Osteoblast (primary cell): ENCODE data around the gene CCDC12. TPM values are rescaled to one million over a fixed set of nuclear protein-coding genes. Genes with fewer than 3 reads are reported as not detected.

Experiments used
- DNase-seq: peaks from one replicate; pipeline ENCODE4 v3.0.0; 2011; ENCODE audit warnings: low spot score, mixed read lengths; ENCODE audit not compliant: insufficient read length; ENCODE audit errors: missing footprints
- H2AFZ ChIP-seq: 2 replicates; pipeline ENCODE4 v1.6.0; 2011; ENCODE audit warnings: mild to moderate bottlenecking, low read length
- H3K27ac ChIP-seq: 2 replicates; pipeline ENCODE4 v1.5.1; 2011; ENCODE audit warnings: mild to moderate bottlenecking, low read depth, low read length, moderate library complexity
- H3K27me3 ChIP-seq: 2 replicates; pipeline ENCODE4 v1.6.0; 2012; ENCODE audit warnings: mild to moderate bottlenecking, control low read depth, inconsistent platforms, low read length, moderate library complexity; ENCODE audit not compliant: insufficient read depth
- H3K36me3 ChIP-seq: 2 replicates; pipeline ENCODE4 v1.5.1; 2011; ENCODE audit warnings: mild to moderate bottlenecking, low read length, control low read depth, moderate library complexity; ENCODE audit not compliant: insufficient read depth
- H3K4me1 ChIP-seq: 2 replicates; pipeline ENCODE4 v1.5.1; 2011; ENCODE audit warnings: mild to moderate bottlenecking, low read length, control low read depth, moderate library complexity; ENCODE audit not compliant: insufficient read depth
- H3K4me2 ChIP-seq: 2 replicates; pipeline ENCODE4 v1.6.0; 2011; ENCODE audit warnings: mild to moderate bottlenecking, low read length; ENCODE audit not compliant: insufficient read depth
- H3K4me3 ChIP-seq: fragments of 200-600 bp; sonication (generic); 3 replicates; pipeline ENCODE4 v1.5.1; 2012; ENCODE audit warnings: mild to moderate bottlenecking, low read length, inconsistent platforms; ENCODE audit not compliant: insufficient read depth
- H3K79me2 ChIP-seq: 2 replicates; pipeline ENCODE4 v1.6.0; 2012; ENCODE audit warnings: mild to moderate bottlenecking, low read length, control low read depth, inconsistent platforms; ENCODE audit not compliant: insufficient read depth
- H3K9me3 ChIP-seq: 2 replicates; pipeline ENCODE4 v1.5.1; 2011; ENCODE audit warnings: low read depth, low read length, control low read depth
- H4K20me1 ChIP-seq: 2 replicates; pipeline ENCODE4 v1.6.0; 2012; ENCODE audit warnings: mild to moderate bottlenecking, low read length, control low read depth; ENCODE audit not compliant: insufficient read depth
- total RNA-seq: library from RNA; depleted of rRNA; stranded (reverse); fragments of >200 nt; gene quantifications from 2 replicates; pipeline ENCODE4 v1.2.3, GENCODE V29; 2012
- TF ChIP-seq, protein P1 (sequence below): IDR thresholded peaks from 2 replicates; pipeline ENCODE4 v1.5.1; 2011; ENCODE audit warnings: mild to moderate bottlenecking, low read depth, low read length, moderate library complexity; ENCODE audit errors: extremely low read depth

CCDC12 gene
- total RNA-seq, 1 donor, result 20.6 TPM

GRCh38 chr3:46887980-46888494 lies 88.5 kb downstream of the CCDC12 start:
- Histone ChIP-seq H3K4me3 (no peak overlapping the region), H3K36me3 (no peaks in the 10 kb centered on the region), H4K20me1 (no peaks in the 10 kb centered on the region), H3K4me2 (no peak overlapping the region), H2AFZ (no peak overlapping the region), H3K4me1 (no peaks in the 10 kb centered on the region), H3K9me3 (no peaks in the 10 kb centered on the region), H3K79me2 (no peaks in the 10 kb centered on the region), H3K27me3 (peaks cover 76% of the 10 kb centered on the region), H3K27ac (no peak overlapping the region)
- TF ChIP-seq, protein P1, sequence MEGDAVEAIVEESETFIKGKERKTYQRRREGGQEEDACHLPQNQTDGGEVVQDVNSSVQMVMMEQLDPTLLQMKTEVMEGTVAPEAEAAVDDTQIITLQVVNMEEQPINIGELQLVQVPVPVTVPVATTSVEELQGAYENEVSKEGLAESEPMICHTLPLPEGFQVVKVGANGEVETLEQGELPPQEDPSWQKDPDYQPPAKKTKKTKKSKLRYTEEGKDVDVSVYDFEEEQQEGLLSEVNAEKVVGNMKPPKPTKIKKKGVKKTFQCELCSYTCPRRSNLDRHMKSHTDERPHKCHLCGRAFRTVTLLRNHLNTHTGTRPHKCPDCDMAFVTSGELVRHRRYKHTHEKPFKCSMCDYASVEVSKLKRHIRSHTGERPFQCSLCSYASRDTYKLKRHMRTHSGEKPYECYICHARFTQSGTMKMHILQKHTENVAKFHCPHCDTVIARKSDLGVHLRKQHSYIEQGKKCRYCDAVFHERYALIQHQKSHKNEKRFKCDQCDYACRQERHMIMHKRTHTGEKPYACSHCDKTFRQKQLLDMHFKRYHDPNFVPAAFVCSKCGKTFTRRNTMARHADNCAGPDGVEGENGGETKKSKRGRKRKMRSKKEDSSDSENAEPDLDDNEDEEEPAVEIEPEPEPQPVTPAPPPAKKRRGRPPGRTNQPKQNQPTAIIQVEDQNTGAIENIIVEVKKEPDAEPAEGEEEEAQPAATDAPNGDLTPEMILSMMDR, result no peak
- no peak for DNase-seq

DNA sequence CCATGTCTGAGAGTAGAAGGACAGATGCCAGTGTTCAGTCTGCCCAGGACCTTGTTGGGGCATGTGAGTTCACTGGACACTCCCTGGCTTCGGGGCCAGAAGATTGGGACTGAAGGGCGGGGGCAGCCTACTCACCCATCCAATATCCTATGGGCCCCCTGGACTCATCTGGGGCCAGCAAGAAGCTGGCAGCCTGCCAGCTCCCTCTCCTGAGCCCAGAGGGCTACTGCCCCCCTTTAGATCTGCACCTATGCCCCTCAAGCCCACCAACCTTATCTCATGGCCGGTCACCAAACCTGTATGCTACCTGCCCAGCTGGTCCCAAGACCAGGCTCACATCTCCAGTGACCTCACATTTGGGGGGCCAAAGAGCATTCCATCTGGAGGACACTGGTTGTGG lies 90.9 kb downstream of the CCDC12 start:
- H3K36me3 ChIP-seq, result no peaks in the 10 kb centered on the region
- H4K20me1 ChIP-seq, result no peaks in the 10 kb centered on the region
- TF ChIP-seq, protein P1, result no peak
- H3K27ac ChIP-seq, result no peak overlapping the region
- DNase-seq, result no peak
- H3K4me1 ChIP-seq, result no peaks in the 10 kb centered on the region
- no peak overlapping the region for H3K4me2 ChIP-seq
- H3K27me3 ChIP-seq, result peaks cover 82% of the 10 kb centered on the region
- no peak overlapping the region for H3K4me3 ChIP-seq
- no peaks in the 10 kb centered on the region for H3K79me2 ChIP-seq
- H3K9me3 ChIP-seq, result no peaks in the 10 kb centered on the region
- no peak overlapping the region for H2AFZ ChIP-seq

GRCh38 chr3:46884929-46885328 lies 91.6 kb downstream of the CCDC12 start:
- H4K20me1 ChIP-seq, result no peaks in the 10 kb centered on the region
- no peaks in the 10 kb centered on the region for H3K9me3 ChIP-seq
- peaks cover 83% of the 10 kb centered on the region for H3K27me3 ChIP-seq

DNA sequence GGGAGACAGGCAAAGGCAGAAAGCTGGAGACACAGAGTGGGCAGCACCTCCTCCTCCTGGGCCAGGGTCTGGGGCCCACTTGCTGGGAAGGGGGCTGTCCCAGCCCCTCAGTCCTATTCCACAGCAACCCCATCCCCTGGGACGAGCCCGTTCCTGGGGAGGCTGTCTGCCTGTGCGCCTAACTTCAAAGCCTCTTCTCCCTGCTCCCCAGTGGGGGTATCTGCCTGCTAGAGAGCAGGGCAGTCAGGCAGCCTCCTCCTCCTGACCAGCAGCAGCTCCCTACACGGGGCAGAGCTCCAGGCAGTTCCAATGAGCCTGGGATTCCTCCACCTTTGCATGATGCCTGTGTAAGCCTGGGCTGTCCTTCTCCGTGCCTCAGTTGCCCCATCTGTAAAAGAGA lies 92.1 kb downstream of the CCDC12 start:
- Histone ChIP-seq H3K36me3 (no peaks in the 10 kb centered on the region), H3K27ac (no peak overlapping the region)

More at GRCh38 chr3:46884929-46885328, 91.6 kb downstream of the CCDC12 start:
- Histone ChIP-seq H3K4me2 (no peak overlapping the region), H3K4me1 (no peaks in the 10 kb centered on the region), H3K4me3 (no peak overlapping the region), H3K27ac (no peak overlapping the region), H2AFZ (no peak overlapping the region), H3K36me3 (no peaks in the 10 kb centered on the region), H3K79me2 (no peaks in the 10 kb centered on the region)
- DNase-seq, result no peak
- TF ChIP-seq, protein P1, result no peak

More for the DNA sequence above, 92.1 kb downstream of the CCDC12 start:
- Histone ChIP-seq H3K4me3 (no peak overlapping the region), H3K27me3 (peaks cover 79% of the 10 kb centered on the region), H2AFZ (no peak overlapping the region), H4K20me1 (no peaks in the 10 kb centered on the region), H3K79me2 (no peaks in the 10 kb centered on the region), H3K9me3 (no peaks in the 10 kb centered on the region), H3K4me1 (no peaks in the 10 kb centered on the region), H3K4me2 (no peak overlapping the region)
- TF ChIP-seq, protein P1, result no peak
- no peak for DNase-seq
